GM23248 (cell line): ENCODE measurements around the gene LRP2. TPM values are rescaled to one million over a fixed set of nuclear protein-coding genes. Genes with fewer than 3 reads are reported as not detected.

Experiments used
- DNase-seq: peaks from one replicate; pipeline ENCODE4 v3.0.0-alpha.2; 2015
- H2AFZ ChIP-seq: fragments of 200-600 bp; sonication (generic); 2 replicates; pipeline ENCODE4 v1.6.1; 2016; ENCODE audit warnings: antibody characterized with exemption
- H3F3A ChIP-seq: fragments of 200-600 bp; sonication (generic); 2 replicates; pipeline ENCODE4 v1.6.1; 2016; ENCODE audit warnings: mild to moderate bottlenecking, antibody characterized with exemption, mixed run types; ENCODE audit not compliant: insufficient read depth
- H3K27ac ChIP-seq: fragments of 200-600 bp; sonication (generic); 2 replicates; pipeline ENCODE4 v1.5.1; 2016; ENCODE audit warnings: mild to moderate bottlenecking
- H3K27me3 ChIP-seq: fragments of 200-600 bp; sonication (generic); replicated peaks from 2 replicates; pipeline ENCODE4 v1.6.1; 2016; ENCODE audit warnings: mild to moderate bottlenecking; ENCODE audit not compliant: insufficient read depth
- H3K36me3 ChIP-seq: fragments of 200-600 bp; sonication (generic); 2 replicates; pipeline ENCODE4 v1.6.1; 2016; ENCODE audit warnings: low read depth, mild to moderate bottlenecking
- H3K4me1 ChIP-seq: fragments of 200-600 bp; sonication (generic); 2 replicates; pipeline ENCODE4 v1.6.1; 2016; ENCODE audit warnings: mild to moderate bottlenecking; ENCODE audit not compliant: insufficient read depth
- H3K4me2 ChIP-seq: fragments of 200-600 bp; sonication (generic); one replicate; pipeline ENCODE4 v1.6.1; 2016; ENCODE audit warnings: mild to moderate bottlenecking; ENCODE audit not compliant: unreplicated experiment
- H3K4me3 ChIP-seq: fragments of 200-600 bp; sonication (generic); 2 replicates; pipeline ENCODE4 v1.5.1; 2016; ENCODE audit warnings: mild to moderate bottlenecking
- H3K79me2 ChIP-seq: fragments of 200-600 bp; sonication (generic); 2 replicates; pipeline ENCODE4 v1.6.1; 2016; ENCODE audit warnings: mild to moderate bottlenecking; ENCODE audit not compliant: insufficient read depth
- H3K9ac ChIP-seq: fragments of 200-600 bp; sonication (generic); 2 replicates; pipeline ENCODE4 v1.6.1; 2016; ENCODE audit warnings: mild to moderate bottlenecking
- H3K9me2 ChIP-seq: fragments of 200-600 bp; sonication (generic); 2 replicates; pipeline ENCODE4 v1.6.1; 2016; ENCODE audit warnings: mixed run types, mild to moderate bottlenecking, moderate library complexity; ENCODE audit not compliant: insufficient read depth
- H3K9me3 ChIP-seq: fragments of 200-600 bp; sonication (generic); one replicate; pipeline ENCODE4 v1.6.1; 2017; ENCODE audit warnings: low read depth
- H4K20me1 ChIP-seq: fragments of 200-600 bp; sonication (generic); 2 replicates; pipeline ENCODE4 v1.6.0; 2016; ENCODE audit not compliant: insufficient read depth
- EZH2 ChIP-seq: fragments of 200-600 bp; sonication (generic); IDR thresholded peaks from 2 replicates; pipeline ENCODE4 v1.6.1; 2018; ENCODE audit warnings: antibody characterized with exemption, mild to moderate bottlenecking; ENCODE audit not compliant: insufficient read depth, poor library complexity, severe bottlenecking
- EZH2phosphoT487 ChIP-seq: fragments of 200-600 bp; sonication (generic); IDR thresholded peaks from 2 replicates; pipeline ENCODE4 v1.6.1; 2018; ENCODE audit warnings: antibody characterized with exemption, moderate library complexity, mild to moderate bottlenecking, low read depth; ENCODE audit not compliant: insufficient read depth
- WGBS, 2 experiments: methylation state at CpG; one replicate each; pipeline ENCODE4 v1.1.6; 2015 to 2017; ENCODE audit warnings: low lambda C conversion rate in 2 of 2, low coverage in 1 of 2; ENCODE audit errors: missing lambda C conversion rate in 2 of 2; 5-methylcytosine and 5-hydroxymethylcytosine counted together
- in situ Hi-C: fragments of 300-500 bp; cut with MboI; formaldehyde crosslinking; loops from 2 replicates; pipeline ENCODE4 v1.15.0; 2020
- polyA plus RNA-seq: library from polyadenylated mRNA; unstranded; fragments of >200 nt; fragmentation: Nextera tagmentation; extraction: Ambion mirVana; gene quantifications from 2 replicates; pipeline ENCODE4 v1.2.1, GENCODE V29; 2016
- total RNA-seq: library from RNA; depleted of rRNA; stranded (reverse); fragments of >200 nt; shearing (Covaris generic); gene quantifications from 2 replicates; pipeline ENCODE4 v1.2.3, GENCODE V29; 2014

Gene LRP2
- total and polyA plus RNA-seq, 2 experiments from 2014 or later = not detected

DNA sequence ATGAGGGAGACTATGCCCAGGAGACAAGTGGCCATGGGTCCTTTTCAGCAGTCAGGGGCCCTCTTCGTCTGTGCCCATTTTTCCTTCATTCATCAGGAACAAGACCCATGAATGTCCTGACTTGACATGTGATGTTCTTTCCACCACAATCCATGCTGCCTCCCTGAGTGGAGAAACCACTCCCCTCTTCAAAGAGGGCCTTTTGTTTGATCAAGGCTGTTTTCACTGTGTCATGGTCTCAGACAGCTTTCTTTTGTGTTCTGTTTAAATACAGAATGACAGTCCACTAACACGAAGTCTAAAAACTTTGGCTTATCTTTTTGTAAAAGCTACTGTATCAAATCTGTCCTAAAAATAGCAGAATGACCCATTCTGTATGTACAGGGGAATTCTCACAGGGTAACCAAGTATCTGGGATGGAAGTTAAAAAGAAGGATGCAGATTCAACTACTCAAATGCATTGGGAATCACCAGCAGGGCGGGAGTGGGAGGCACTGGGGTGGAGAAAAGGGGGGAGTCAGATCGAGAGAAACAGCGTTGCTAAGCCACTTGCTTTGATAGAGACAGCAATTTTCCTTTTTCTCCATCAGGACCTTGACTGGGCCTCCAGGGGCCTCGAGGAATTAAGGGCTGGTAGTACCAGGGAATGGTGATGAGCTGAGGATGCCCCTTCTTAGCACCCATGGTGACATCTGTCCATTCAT lies 13.9 kb downstream of the LRP2 start:
- 16 to 22% methylated on average over 6 of the region's 6 CpGs for WGBS, 2 experiments
- Histone ChIP-seq H3K36me3 (no peaks in the 10 kb centered on the region), H3K9me3 (no peaks in the 10 kb centered on the region), H3K27ac (no peak overlapping the region), H3K27me3 (no peaks in the 10 kb centered on the region), H3K4me1 (no peaks in the 10 kb centered on the region), H2AFZ (no peak overlapping the region), H3F3A (no peaks in the 10 kb centered on the region), H3K9me2 (no peaks in the 10 kb centered on the region), H3K4me2 (no peak overlapping the region), H3K79me2 (no peaks in the 10 kb centered on the region), H3K4me3 (no peak overlapping the region), H3K9ac (no peak overlapping the region), H4K20me1 (no peaks in the 10 kb centered on the region)
- in situ Hi-C loops = no loop called here
- no peak for TF ChIP-seq EZH2
- TF ChIP-seq EZH2phosphoT487 = no peak
- DNase-seq = no peak

DNA sequence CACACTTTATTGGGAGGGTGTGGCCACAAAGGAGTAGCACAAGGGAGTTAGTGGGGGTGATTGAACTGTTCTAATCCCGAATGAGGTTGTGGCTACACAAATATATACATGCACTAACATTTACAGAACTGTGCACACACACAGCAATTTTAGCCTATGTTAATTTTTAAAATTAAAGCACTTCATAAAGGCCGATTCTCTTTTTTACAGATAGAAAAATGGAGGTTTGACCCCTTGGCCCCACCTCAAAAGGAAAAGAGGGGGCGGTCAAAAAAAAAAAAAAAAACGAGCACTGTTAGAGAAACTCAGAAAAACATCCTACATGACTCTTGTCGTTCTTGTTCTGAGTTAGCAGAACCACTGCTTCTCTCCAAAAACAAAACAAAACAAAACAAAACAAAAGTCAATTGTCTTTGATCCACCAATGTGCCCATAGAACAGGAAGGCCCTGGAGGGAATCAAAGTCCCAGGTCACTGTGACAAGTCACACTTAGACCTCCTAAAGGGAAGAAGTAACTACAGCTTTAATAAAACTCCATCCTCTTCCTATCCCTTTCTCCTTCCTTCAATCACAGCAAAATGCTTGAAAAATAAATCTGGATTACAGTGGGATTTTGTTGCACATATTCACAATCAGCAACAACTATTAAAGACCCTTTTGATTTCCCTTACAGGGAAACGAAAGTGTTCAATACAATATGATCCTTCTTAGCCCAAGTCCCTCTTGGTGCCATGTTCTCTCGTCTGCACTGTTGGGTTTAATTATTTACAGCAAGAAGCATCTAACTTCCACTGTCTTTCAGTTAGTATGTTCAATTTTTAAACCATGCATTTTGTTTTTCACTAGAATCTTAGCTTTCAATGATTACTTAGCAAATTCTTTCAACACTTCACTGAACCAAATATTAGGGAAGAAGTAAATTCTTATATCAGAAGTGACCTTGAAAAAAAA lies 16.6 kb downstream of the LRP2 start:
- Histone ChIP-seq H3F3A (no peaks in the 10 kb centered on the region), H3K9me3 (no peaks in the 10 kb centered on the region), H3K9me2 (no peaks in the 10 kb centered on the region), H3K79me2 (no peaks in the 10 kb centered on the region), H3K9ac (no peak overlapping the region), H3K4me1 (no peaks in the 10 kb centered on the region), H3K4me2 (no peak overlapping the region), H2AFZ (no peak overlapping the region), H3K4me3 (no peak overlapping the region), H4K20me1 (no peaks in the 10 kb centered on the region), H3K27ac (no peak overlapping the region), H3K27me3 (no peaks in the 10 kb centered on the region; the same call in 1 of the 2 replicates), H3K36me3 (no peaks in the 10 kb centered on the region)
- WGBS, 2 experiments = 15 to 23% methylated on average over 7 of the region's 7 CpGs
- no peak for TF ChIP-seq EZH2phosphoT487
- TF ChIP-seq EZH2 = no peak
- in situ Hi-C loops = no loop called here
- DNase-seq = no peak

GRCh38 chr2:169344736-169345485 lies 17.4 kb downstream of the LRP2 start:
- Histone ChIP-seq H3K9ac (no peak overlapping the region), H3K36me3 (no peaks in the 10 kb centered on the region), H3K79me2 (no peaks in the 10 kb centered on the region), H3K4me2 (no peak overlapping the region), H3F3A (no peaks in the 10 kb centered on the region), H3K27me3 (no peaks in the 10 kb centered on the region; the same call in 1 of the 2 replicates), H3K9me2 (no peaks in the 10 kb centered on the region), H3K27ac (no peak overlapping the region), H3K4me1 (no peaks in the 10 kb centered on the region), H3K9me3 (no peaks in the 10 kb centered on the region), H2AFZ (no peak overlapping the region), H3K4me3 (no peak overlapping the region), H4K20me1 (no peaks in the 10 kb centered on the region)
- 9 to 19% methylated on average over 5 of the region's 5 CpGs for WGBS, 2 experiments
- TF ChIP-seq EZH2 (no peak), EZH2phosphoT487 (no peak)
- no peak for DNase-seq
- in situ Hi-C loops = no loop called here

DNA sequence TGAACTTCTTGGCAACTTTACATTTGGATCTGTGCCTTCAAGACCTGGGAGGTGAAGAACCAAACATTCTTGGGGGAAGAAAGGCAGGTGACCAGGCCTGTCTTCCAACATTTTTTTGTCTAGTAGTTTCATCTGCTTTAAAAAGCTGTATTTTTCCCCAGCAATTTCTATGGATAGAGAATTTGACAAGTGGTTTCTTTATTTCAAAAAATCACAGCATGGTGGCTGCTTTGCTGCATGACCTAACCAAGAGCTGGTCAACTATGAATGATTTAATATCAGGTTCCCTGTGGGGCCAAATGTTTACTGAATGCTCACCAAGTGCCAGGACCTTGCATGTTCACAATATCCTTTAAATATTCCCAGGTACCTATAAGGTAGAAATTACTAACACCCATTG lies 19.1 kb downstream of the LRP2 start:
- Histone ChIP-seq H2AFZ (no peak overlapping the region), H3K36me3 (no peaks in the 10 kb centered on the region)
- in situ Hi-C loops = no loop called here

More for the DNA sequence above, 19.1 kb downstream of the LRP2 start:
- Histone ChIP-seq H3K27me3 (no peaks in the 10 kb centered on the region; the same call in 1 of the 2 replicates), H3K9me3 (no peaks in the 10 kb centered on the region), H3K4me1 (no peaks in the 10 kb centered on the region), H4K20me1 (no peaks in the 10 kb centered on the region), H3K79me2 (no peaks in the 10 kb centered on the region), H3K9me2 (no peaks in the 10 kb centered on the region), H3F3A (no peaks in the 10 kb centered on the region), H3K4me2 (no peak overlapping the region), H3K9ac (no peak overlapping the region), H3K27ac (no peak overlapping the region), H3K4me3 (no peak overlapping the region)
- no peak for DNase-seq
- no peak for TF ChIP-seq EZH2
- no peak for TF ChIP-seq EZH2phosphoT487
